GM12878 (cell line): ENCODE measurements around the gene TTYH1. TPM values are rescaled to one million over a fixed set of nuclear protein-coding genes. Genes with fewer than 3 reads are reported as not detected.

ENCODE experiments used
- ATAC-seq: fragments of 200-7000 bp; cut with Tn5 transposase; 3 replicates; pipeline ENCODE4 v1.9.1; 2020; ENCODE audit warnings: mild to moderate bottlenecking, moderate library complexity
- BruUV-seq: library from RNA; stranded (reverse); fragments of 400-500 nt; replicated peaks from 2 replicates; lab custom pipeline; 2021; lab: Mats Ljungman, UMichigan
- CTCF ChIA-PET: fragments of 300-600 bp; sonication (Branson Sonifier 250); formaldehyde crosslinking; extraction: SDS; loops from one replicate; lab custom pipeline; 2021; ENCODE audit warnings: inconsistent platforms; lab: Yijun Ruan, JAX
- POLR2A ChIA-PET: fragments of 350-600 bp; formaldehyde crosslinking; extraction: SDS; loops from one replicate; lab custom pipeline; 2021; ENCODE audit warnings: inconsistent platforms; lab: Charles Lee
- RAD21 ChIA-PET: fragments of 300-600 bp; sonication (Branson Sonifier 250); formaldehyde crosslinking; loops from one replicate; lab custom pipeline; 2023; ENCODE audit warnings: antibody characterized with exemption; ENCODE audit not compliant: unreplicated experiment; lab: Charles Lee
- SMC1A ChIA-PET: fragments of 300-600 bp; sonication (Branson Sonifier 250); formaldehyde crosslinking; loops from one replicate; lab custom pipeline; 2023; ENCODE audit not compliant: unreplicated experiment, uncharacterized antibody; lab: Charles Lee
- DNase-seq: peaks from one replicate; pipeline ENCODE4 v3.0.0-alpha.2; 2011; ENCODE audit warnings: low read depth, low spot score
- FAIRE-seq: peaks from 3 replicates; lab custom pipeline; 2011; peaks lifted over from hg19 to GRCh38; lab: Jason Lieb, UNC
- H2AFZ ChIP-seq: 2 replicates; pipeline ENCODE4 v1.6.0; 2011; ENCODE audit warnings: low read depth, low read length, control low read depth; ENCODE audit not compliant: control insufficient read depth
- H3K27ac ChIP-seq: 2 replicates; pipeline ENCODE4 v1.5.1; 2011; ENCODE audit warnings: control low read depth; ENCODE audit not compliant: control insufficient read depth, insufficient read depth
- H3K27me3 ChIP-seq, 2 experiments: replicated peaks in 1 of 2; 2 replicates each; pipeline versions ENCODE4 v1.6.0 to v1.6.1; 2011; ENCODE audit warnings: low read length in 1 of 2; ENCODE audit not compliant: control insufficient read depth in 2 of 2, insufficient read depth in 2 of 2
- H3K36me3 ChIP-seq, 2 experiments: 2 replicates each; pipeline ENCODE4 v1.5.1; 2011; ENCODE audit warnings: low read length in 1 of 2; ENCODE audit not compliant: control insufficient read depth in 2 of 2, insufficient read depth in 2 of 2
- H3K4me1 ChIP-seq: 2 replicates; pipeline ENCODE4 v1.6.1; 2011; ENCODE audit warnings: mild to moderate bottlenecking, low read length, moderate library complexity, mixed read lengths; ENCODE audit not compliant: control insufficient read depth, insufficient read depth
- H3K4me2 ChIP-seq: 2 replicates; pipeline ENCODE4 v1.6.0; 2011; ENCODE audit warnings: control low read depth; ENCODE audit not compliant: control insufficient read depth, insufficient read depth
- H3K4me3 ChIP-seq: fragments of 200-600 bp; sonication (generic); 2 replicates; pipeline ENCODE4 v1.5.1; 2016
- H3K79me2 ChIP-seq: 2 replicates; pipeline ENCODE4 v1.6.0; 2011; ENCODE audit warnings: low read length; ENCODE audit not compliant: control insufficient read depth, insufficient read depth
- H3K9ac ChIP-seq: 2 replicates; pipeline ENCODE4 v1.8.0; 2011; ENCODE audit warnings: low read length, control low read depth, mixed read lengths; ENCODE audit not compliant: control insufficient read depth, insufficient read depth
- H3K9me3 ChIP-seq: replicated peaks from 3 replicates; pipeline ENCODE4 v1.5.1; 2011; ENCODE audit warnings: mild to moderate bottlenecking, low read length; ENCODE audit not compliant: control insufficient read depth, insufficient read depth
- H4K20me1 ChIP-seq: 2 replicates; pipeline ENCODE4 v1.6.0; 2011; ENCODE audit not compliant: control insufficient read depth, insufficient read depth
- BRCA1 ChIP-seq: IDR thresholded peaks from 2 replicates; pipeline ENCODE4 v1.6.1; 2011; ENCODE audit warnings: low read depth, low read length, improper control_type of control experiment
- CTCF ChIP-seq, 3 experiments: IDR thresholded peaks in 2 of 3; conservative IDR thresholded peaks in 1 of 3; 2 replicates each; pipeline ENCODE4 v1.5.1; 2011; ENCODE audit warnings: low read depth in 3 of 3, low read length in 3 of 3, mild to moderate bottlenecking in 3 of 3, control low read depth in 2 of 3, moderate library complexity in 2 of 3, inconsistent platforms in 1 of 3, mixed read lengths in 1 of 3; ENCODE audit not compliant: control insufficient read depth in 2 of 3, insufficient read depth in 1 of 3; ENCODE audit errors: extremely low read depth in 1 of 3
- MEF2A ChIP-seq: IDR thresholded peaks from 2 replicates; pipeline ENCODE4 v1.6.1; 2011; ENCODE audit warnings: low read depth, mild to moderate bottlenecking, low read length, moderate library complexity; ENCODE audit not compliant: insufficient read depth
- MEF2B ChIP-seq: fragments of 450-650 bp; IDR thresholded peaks from 2 replicates; pipeline ENCODE4 v1.6.1; 2018; ENCODE audit warnings: mild to moderate bottlenecking, moderate library complexity; ENCODE audit not compliant: partially characterized antibody, poor library complexity, severe bottlenecking
- MXI1 ChIP-seq: fragments of 150-350 bp; IDR thresholded peaks from 2 replicates; pipeline ENCODE4 v1.6.1; 2011; ENCODE audit warnings: low read depth, mild to moderate bottlenecking, inconsistent platforms, low read length, improper control_type of control experiment
- PAX5 ChIP-seq: IDR thresholded peaks from 2 replicates; pipeline ENCODE4 v1.6.1; 2011; ENCODE audit warnings: low read depth, low read length, borderline replicate concordance
- RELA ChIP-seq: fragments of 450-650 bp; IDR thresholded peaks from 2 replicates; pipeline ENCODE4 v1.8.0; 2014; ENCODE audit warnings: borderline replicate concordance; ENCODE audit not compliant: partially characterized antibody
- SP1 ChIP-seq: IDR thresholded peaks from one replicate; pipeline ENCODE4 v1.6.1; 2011; ENCODE audit warnings: low read depth, low read length
- SRF ChIP-seq, 2 experiments: IDR thresholded peaks; 2 replicates each; pipeline ENCODE4 v1.6.1; 2011; ENCODE audit warnings: low read depth in 2 of 2, low read length in 2 of 2, mild to moderate bottlenecking in 1 of 2, moderate library complexity in 1 of 2
- YY1 ChIP-seq: IDR thresholded peaks from 2 replicates; pipeline ENCODE4 v1.6.1; 2011; ENCODE audit warnings: low read depth, mild to moderate bottlenecking, low read length
- ZBTB40 ChIP-seq: fragments of 450-650 bp; IDR thresholded peaks from 2 replicates; pipeline ENCODE4 v1.6.1; 2016; ENCODE audit warnings: mild to moderate bottlenecking, moderate library complexity, borderline replicate concordance
- ZNF592 ChIP-seq: fragments of 450-650 bp; IDR thresholded peaks from 2 replicates; pipeline ENCODE4 v1.6.1; 2017; ENCODE audit warnings: mild to moderate bottlenecking, moderate library complexity
- WGBS: methylation state at CpG from one replicate; pipeline ENCODE4 v1.1.6; 2016; ENCODE audit warnings: low lambda C conversion rate; ENCODE audit not compliant: insufficient replicate concordance, insufficient coverage; ENCODE audit errors: missing lambda C conversion rate; 5-methylcytosine and 5-hydroxymethylcytosine counted together
- in situ Hi-C: fragments of 300-500 bp; cut with MboI; formaldehyde crosslinking; loops from 9 replicates; pipeline ENCODE4 v1.14.3; 2018; ENCODE audit warnings: mixed read lengths
- intact Hi-C: fragments of 100-400 bp; cut with micrococcal nuclease; formaldehyde crosslinking; loops from one replicate; pipeline ENCODE4 v1.14.2; 2022; ENCODE audit not compliant: unreplicated experiment
- polyA plus RNA-seq, 11 experiments: library from polyadenylated mRNA; depleted of rRNA in 4 of 11; unstranded in 6 of 11; stranded (reverse) in 5 of 11; fragments of >200 nt; fragmentation: Nextera tagmentation in 4 of 11; fragmentation: Illumina TruSeq in 1 of 11; extraction: Ambion mirVana in 4 of 11; extraction: Trizol in 1 of 11; gene quantifications; 1 replicate in 1 of 11; 2 replicates in 10 of 11; pipeline versions ENCODE4 v1.2.1 to v1.2.3, GENCODE V29; 2011 to 2016; ENCODE audit warnings: inconsistent platforms in 2 of 11, missing spikeins in 2 of 11, low read depth in 1 of 11
- total RNA-seq, 4 experiments: library from RNA; depleted of rRNA in 3 of 4; stranded (reverse); fragments of >200 nt in 3 of 4; fragmentation: Illumina TruSeq in 1 of 4; extraction: Trizol in 1 of 4; gene quantifications; 2 replicates each; pipeline versions ENCODE4 v1.2.1 to v1.2.3, GENCODE V29; 2013 to 2021

TTYH1 gene
- total and polyA plus RNA-seq, 10 of the 15 experiments (the other 5 are each of a cell fraction or from before 2014, with no cell fraction given): 0.01 to 0.36 (median 0.09) TPM; not detected in 3

GRCh38 chr19:54457773-54458647 is 42.7 kb downstream of the TTYH1 start:
- H3K4me1 ChIP-seq: peaks cover 11% of the 10 kb centered on the region
- peaks cover 21 to 72% of the 10 kb centered on the region in 2 experiments for H3K36me3 ChIP-seq
- H2AFZ ChIP-seq: no peak overlapping the region
- H3K4me2 ChIP-seq: no peak overlapping the region
- ChIA-PET CTCF (no interaction called here), SMC1A (no interaction called here), POLR2A (no interaction called here), RAD21 (no interaction called here)
- intact Hi-C loops: no loop called here
- H3K4me3 ChIP-seq: no peak overlapping the region
- in situ Hi-C loops: no loop called here
- 94% methylated on average over 42 of the region's 42 CpGs for WGBS
- no peaks in the 10 kb centered on the region; the same call in 1 of the 2 replicates for H4K20me1 ChIP-seq
- H3K9me3 ChIP-seq: no peaks in the 10 kb centered on the region
- DNase-seq (no peak), FAIRE-seq (no peak), ATAC-seq (no peak)
- no TSS peak for BruUV-seq
- H3K27me3 ChIP-seq: no peaks in the 10 kb centered on the region
- no peak overlapping the region for H3K27ac ChIP-seq
- H3K9ac ChIP-seq: no peak overlapping the region
- H3K79me2 ChIP-seq: peaks cover 12% of the 10 kb centered on the region
- TF ChIP-seq RELA (no peak), BRCA1 (no peak), SRF (IDR thresholded peaks at IDR 0.05; ENCODE audit: low read depth in 2 of 2, low read length in 2 of 2) (no peak), MXI1 (no peak), MEF2A (no peak), CTCF (IDR thresholded peaks at IDR 0.05 in 2 of 3, conservative IDR thresholded peaks at IDR 0.05 in 1 of 3; ENCODE audit: control insufficient read depth in 2 of 3, extremely low read depth in 1 of 3, insufficient read depth in 1 of 3, low read depth in 3 of 3, low read length in 3 of 3) (no peak), MEF2B (no peak), ZNF592 (no peak), YY1 (no peak), PAX5 (no peak), SP1 (no peak), ZBTB40 (no peak)
